Peyer's patch (tissue), 4 donors: ENCODE results near the gene LRIG2.

Source experiments
- POLR2A ChIP-seq, 2 donors: fragments of 450-650 bp; IDR thresholded peaks; one replicate each; pipeline ENCODE4 v1.5.1; 2017; ENCODE audit warnings: antibody characterized with exemption in 2 of 2, mild to moderate bottlenecking in 2 of 2, moderate library complexity in 2 of 2
- TF ChIP-seq, protein P1 (sequence below), 6 experiments: fragments of 450-650 bp in 4 of 6; fragments of 200-600 bp in 2 of 6; sonication (generic) in 1 of 6; IDR thresholded peaks; one replicate each; pipeline ENCODE4 v1.5.1; 2017 to 2019; ENCODE audit warnings: antibody characterized with exemption in 6 of 6, mild to moderate bottlenecking in 3 of 6, moderate library complexity in 1 of 6

DNA sequence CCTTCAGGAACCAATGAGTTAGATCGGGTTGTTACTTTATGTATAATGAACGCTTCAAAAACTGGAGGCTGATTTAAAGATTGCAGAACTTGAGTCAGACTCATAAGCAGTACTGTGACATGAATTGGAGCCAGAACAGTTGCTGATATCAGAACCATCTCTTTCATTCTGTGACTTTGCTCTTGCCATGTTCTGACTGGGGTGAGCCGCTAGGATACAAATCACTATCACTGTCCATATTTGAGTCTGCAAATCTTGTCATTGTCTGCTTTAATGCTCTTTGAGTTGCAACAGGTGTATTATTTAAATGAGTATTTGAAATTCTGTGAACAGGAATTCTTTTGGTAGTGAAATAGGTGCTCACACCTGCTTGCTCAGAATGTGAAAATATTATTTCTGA is 52.5 kb downstream of the LRIG2 start:
- TF ChIP-seq, protein P1, sequence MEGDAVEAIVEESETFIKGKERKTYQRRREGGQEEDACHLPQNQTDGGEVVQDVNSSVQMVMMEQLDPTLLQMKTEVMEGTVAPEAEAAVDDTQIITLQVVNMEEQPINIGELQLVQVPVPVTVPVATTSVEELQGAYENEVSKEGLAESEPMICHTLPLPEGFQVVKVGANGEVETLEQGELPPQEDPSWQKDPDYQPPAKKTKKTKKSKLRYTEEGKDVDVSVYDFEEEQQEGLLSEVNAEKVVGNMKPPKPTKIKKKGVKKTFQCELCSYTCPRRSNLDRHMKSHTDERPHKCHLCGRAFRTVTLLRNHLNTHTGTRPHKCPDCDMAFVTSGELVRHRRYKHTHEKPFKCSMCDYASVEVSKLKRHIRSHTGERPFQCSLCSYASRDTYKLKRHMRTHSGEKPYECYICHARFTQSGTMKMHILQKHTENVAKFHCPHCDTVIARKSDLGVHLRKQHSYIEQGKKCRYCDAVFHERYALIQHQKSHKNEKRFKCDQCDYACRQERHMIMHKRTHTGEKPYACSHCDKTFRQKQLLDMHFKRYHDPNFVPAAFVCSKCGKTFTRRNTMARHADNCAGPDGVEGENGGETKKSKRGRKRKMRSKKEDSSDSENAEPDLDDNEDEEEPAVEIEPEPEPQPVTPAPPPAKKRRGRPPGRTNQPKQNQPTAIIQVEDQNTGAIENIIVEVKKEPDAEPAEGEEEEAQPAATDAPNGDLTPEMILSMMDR (IDR thresholded peaks at IDR 0.05): no peak
- no peak for TF ChIP-seq POLR2A (IDR thresholded peaks at IDR 0.05)
